NOMO-1 treated with DMSO at 0.1 percent for 48 hours (cell line): ENCODE measurements around the gene KDELR1.
A peak's percentile ranks its signal among the peaks of the same experiment; 100 is the strongest.
"Not testable (repeated sequence)": the region's sequence is repeated elsewhere in the genome, so short reads cannot be mapped to it uniquely, and the experiment has no call there.

ENCODE experiments used
- DNase-seq: peaks from one replicate; lab custom pipeline; 2025; ENCODE audit not compliant: unreplicated experiment; lab: John Stamatoyannopoulos, UW

The KDELR1 gene

DNA sequence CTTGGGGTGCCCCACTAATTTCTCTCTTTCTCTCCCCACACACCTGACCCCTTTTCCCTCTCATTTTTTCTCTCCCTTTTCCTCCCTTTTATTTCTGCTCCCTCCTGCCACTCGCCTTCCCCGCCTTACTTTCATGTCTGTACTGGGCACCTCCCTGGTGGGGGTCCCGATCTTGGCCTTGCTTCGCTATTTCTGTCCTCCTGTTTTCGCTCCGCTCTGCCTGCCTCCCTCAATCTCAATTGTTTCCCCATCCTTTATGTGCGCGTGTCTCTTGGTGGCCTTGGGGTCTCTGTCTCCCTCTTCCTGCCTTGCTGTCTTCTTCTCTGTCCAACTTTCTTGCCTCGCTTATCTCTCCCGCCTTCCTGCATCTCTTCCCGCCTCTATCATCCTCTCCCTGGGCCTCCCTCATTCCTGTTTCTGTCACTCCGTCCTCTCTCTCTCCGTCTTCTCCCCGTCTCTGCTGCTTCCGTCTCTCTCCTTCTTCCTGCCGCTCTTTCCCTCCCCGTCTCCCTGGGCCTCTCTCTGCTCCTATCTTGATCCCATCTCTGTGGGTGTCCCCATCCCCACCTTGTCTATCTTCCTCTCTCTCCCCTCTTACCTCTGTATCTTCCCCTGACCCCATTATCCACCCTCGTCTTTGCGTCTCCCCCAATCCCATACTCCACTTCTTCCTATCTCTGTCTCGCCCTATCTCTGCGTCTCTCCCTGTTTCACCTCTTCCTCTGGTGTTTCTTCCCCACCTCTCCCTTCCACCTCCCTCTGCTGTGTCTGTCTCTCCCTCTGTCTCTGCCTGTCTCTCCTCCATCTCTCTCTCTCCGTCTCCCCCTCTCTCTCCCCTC is 6.1 kb upstream of the KDELR1 start:
- DNase-seq: no peak

DNA sequence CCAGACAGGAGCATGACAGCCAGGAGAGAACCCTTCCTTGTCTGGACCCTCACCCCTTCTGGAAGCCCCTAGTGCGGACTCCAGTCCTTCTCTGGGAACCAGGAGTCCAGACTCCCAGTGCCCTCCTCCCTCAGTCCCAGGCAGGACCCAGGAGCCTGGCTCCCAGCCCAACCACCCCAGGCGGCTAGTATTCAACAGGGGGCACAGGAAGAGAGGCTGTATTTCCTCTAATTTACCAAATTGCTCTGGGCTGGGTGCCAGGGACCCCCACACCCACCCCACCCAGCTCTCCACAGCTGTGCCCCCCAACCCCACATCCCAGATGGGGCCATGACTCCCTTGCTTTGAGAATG is 5.4 kb upstream of the KDELR1 start:
- DNase-seq: no peak

DNA sequence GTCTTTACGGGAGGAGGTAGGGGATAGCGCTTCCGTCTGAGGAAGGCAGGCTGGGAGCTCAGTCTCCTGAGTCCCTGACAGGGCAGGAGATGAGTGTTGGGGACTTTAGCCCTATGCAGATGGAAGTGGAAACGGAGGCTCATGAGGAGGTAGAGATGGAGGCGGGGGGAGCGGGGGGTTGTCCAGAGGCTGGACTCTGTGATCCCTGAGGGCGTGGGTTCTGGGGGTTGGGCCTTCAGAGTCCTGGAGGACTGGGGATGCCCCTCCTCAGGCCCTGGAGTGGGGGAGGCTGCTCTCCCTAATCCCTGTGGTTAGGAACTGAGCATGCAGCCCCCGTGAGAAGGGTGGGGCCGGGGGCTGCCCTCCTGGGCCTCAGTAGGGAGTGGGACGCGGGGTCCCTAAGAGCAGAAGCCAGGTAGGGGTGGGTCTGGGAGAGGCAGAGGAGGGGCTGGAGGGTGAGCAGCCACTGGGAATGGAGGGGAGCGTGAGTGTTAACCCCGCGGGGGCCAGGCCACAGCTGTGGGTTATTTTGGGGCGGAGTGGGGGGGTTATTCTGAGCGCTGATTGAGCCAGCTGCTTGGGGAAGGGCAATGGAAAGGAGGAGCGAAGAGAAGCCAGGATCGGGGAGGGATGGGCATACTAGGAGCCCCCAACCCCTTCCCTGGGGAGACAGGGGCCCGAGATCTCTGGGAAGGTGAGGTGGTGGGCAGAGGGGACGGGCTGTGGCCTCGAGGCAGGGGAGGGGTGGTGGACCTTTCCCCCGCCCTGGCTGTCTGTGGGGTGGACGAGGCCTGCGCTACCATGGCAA is 4.9 kb upstream of the KDELR1 start:
- no peak for DNase-seq

DNA sequence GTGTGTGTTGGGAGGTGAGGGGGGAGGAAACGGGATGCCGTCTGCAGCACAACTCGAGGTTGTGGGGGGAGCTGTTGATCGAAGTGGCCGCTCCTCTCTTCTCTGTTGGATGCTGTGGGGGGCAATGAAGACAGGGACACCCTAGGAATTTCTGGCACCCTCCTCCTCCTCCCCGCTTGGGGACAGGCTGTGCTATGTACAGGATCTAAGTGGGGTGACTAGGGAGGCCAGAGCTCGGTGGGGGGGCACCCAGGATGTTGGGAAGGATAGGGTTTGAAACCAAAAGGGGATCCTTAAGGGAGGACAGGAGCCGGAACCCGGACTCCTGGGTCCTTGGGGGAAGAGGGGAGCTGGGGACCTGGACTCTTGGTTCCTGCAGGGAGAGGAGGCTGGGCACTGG is 4.1 kb upstream of the KDELR1 start:
- no peak for DNase-seq

DNA sequence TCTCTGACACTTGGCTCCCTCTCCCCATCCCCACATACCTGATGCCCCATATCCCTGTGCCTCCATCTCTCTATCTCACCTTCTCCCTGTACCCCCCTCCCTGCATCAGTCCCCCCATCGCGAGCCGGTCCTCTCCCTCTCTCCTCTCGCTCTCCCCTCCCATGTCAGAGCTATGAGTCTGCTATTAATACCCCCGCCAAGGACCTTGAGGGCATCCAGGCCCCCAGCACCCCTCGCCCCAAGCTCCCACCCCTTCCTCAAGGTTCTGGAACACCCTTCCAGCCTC is 3.8 kb upstream of the KDELR1 start:
- DNase-seq: no peak

DNA sequence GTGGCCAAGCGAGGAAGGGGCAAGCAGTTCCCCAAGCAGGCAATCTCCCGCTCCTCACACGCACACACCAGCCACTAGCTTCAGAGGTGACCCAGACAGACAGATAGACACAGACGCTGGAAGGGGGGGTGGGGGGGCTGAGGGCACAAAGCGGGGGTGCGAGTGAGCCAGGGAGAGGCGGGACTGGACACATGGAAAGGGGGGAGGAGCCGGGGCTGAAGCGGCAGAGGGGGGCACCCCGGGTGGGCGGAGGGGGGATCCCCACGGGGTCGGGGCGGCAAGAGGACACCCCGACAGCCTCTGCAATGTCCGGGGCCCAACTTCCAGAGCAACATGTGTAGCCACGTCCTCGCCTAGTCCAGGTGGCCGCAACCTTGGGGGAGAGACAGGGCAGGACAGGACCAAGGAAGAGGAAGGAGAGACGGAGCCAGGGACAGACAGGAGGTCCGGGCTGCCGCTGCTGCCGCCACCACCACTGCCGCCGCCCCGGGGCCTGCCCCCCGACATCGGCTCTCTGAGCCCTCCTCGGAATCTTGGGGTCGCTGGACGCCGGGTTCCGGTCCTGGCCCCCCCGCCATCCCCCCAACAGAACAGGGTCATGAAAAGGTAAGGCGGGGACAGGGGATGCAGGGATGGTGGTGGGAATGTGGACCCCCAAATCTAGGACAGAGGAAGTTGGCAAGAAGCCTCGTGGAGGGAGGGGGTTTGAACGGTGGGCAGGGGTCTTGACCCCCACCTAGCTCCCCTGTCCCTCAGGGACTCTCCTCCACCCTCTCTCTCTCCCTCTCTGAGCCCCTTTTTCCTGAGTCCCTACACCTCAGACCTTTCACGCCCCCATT is 3.2 kb upstream of the KDELR1 start:
- DNase-seq: peak; percentile 6

DNA sequence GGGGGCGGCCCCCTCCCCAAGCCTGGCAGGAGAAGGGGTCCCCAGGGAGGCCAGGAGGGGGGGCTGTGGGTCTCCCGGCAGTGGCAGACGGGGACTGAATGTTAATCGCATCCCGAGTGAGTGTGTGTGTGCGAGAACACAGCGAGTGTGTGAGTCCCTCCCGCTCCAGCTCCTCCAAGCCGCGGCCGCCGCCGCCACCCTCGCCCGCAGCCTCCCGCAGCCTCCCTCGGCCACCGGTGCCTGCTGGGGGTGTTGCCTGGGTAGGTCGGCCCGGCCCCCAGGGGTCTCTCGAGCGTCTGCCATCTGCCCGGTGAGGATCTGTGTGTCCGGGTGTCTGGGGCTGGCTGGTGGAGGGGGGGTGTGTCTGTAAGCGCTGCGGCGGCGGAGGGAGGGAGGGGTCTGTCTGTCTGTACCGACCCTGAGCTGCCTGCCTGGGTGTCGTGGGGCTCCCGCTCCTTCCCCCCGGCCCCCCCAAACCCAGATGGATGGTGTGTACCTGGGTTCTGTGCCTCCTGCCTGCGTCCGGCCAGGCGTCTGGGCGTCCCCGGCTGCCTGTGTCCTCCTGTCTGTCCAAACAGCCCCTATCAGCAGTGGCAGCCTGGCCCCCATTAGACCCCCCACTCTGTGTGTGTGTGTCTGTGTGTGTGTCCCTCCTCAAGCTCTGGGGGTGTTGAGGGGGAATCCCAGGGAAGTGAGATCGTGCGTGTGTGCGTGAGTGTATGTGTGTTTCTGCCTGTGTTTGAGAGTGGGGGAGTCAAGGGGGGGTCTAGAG is 2.4 kb upstream of the KDELR1 start, which contains the start of gene GRIN2D:
Gene GRIN2D, plus strand, starts transcription at position 110 of the 772 bp plus-strand sequence. CDS start 4,725 bp downstream, outside the sequence.
- peak; percentile 25 for DNase-seq

DNA sequence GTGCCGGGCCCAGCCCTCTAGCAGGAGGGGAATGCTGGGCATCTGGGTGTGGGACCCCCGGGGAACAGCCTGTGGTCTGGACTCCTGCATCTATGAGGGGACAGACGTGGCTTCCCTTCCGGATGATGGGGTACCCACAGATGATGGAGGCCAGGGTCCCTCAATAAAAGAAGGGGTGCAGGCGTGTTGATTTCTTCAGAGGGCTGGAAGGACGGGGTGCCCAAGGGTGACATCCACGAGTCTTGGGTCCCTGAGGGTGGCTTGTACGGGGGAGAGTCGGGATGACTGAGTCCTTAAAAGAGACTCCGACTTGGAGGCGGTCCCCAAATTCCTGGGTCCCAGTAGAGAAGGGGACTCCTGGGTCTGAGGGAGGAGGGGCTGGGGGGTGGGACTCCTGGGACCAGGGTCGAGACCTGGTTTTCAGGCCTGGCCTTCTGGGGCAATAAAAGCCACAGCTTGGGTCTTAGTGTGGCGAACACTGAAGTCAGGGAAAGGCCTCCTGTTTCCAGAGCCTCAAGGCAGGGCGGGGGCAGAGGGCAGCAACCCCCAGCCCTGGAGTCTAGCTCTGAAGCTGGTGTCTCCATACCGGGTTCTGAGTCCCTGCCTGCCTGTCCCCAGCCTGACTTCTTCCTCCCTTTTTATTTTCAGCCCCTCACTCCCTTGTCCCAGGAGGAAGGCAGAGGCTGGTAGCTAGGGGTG is 1.7 kb upstream of the KDELR1 start:
- DNase-seq: no peak

DNA sequence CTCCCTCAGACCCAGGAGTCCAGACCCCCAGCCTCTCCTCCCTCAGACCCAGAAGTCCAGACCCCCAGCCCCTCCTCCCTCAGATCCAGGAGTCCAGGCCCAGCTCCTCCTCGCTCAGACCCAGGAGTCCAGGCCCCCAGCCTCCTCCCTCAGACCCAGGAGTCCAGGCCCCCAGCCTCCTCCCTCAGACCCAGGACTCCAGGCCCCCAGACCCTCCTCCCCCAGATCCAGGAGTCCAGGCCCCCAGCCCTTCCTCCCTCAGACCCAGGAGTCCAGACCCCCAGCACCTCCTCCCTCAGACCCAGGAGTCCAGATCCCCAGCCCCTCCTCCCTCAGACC is 624 bp upstream of the KDELR1 start:
- not testable (repeated sequence) for DNase-seq

DNA sequence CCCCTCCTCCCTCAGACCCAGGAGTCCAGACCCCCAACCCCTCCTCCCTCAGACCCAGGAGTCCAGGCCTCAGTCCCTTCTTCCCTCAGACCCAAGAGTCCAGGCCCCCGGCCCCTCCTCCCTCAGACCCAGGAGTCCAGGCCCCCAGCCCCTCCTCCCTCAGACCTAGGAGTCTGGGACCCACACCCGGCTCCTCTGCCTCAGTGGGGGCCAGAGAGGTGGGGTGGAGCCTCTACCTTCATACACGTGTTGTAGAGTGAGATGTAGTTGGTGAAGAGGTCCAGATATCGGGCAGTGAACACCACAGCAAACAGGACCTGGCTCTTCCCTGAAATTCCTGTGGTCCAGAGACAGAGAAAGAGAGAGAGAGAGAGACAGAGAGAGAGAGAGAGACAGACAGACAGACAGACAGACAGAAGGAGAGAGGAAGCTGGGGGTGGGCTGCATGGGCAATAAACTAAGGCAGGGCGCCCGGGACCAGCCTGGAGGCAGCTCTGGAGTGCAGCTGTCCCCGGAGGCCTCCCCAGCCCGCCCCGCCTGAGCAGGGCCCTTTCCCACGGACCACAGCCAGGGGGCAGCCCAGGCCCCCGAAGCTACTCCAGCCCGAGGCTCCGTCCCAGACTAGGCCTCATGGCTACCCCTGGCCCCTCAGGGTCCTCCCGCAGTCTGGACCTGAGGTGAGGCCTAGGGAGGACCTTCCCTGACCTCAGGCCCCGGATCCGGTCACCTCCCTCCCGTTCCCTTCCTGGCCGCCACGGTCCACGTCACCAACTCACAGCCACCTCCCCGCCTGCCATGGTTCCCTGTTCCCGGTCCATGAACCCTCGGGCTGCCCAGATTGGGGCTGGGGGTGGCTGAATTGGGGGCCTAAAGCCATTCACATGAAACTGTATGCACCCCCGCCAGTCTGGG is 907 bp downstream of the KDELR1 start:
- DNase-seq: peak; percentile 67

DNA sequence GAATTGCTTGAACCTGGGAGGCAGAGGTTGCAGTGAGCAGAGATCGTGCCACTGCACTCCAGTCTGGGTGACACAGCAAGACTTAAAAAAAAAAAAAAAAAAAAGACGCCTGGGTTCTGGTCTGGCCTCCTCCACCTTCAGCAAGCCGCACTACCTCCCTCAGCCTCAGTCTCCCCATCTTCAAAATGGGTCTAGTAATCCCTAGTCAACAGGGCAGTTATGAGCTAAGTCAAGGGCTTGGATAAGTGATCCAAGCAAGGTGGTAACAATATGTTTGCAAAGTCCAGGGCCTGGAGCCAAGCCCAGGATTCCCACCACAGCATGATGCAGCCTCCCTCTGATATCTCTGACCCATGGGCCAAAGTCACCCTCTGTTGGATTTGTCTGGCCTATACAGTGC is 4.4 kb downstream of the KDELR1 start:
- DNase-seq: no peak

DNA sequence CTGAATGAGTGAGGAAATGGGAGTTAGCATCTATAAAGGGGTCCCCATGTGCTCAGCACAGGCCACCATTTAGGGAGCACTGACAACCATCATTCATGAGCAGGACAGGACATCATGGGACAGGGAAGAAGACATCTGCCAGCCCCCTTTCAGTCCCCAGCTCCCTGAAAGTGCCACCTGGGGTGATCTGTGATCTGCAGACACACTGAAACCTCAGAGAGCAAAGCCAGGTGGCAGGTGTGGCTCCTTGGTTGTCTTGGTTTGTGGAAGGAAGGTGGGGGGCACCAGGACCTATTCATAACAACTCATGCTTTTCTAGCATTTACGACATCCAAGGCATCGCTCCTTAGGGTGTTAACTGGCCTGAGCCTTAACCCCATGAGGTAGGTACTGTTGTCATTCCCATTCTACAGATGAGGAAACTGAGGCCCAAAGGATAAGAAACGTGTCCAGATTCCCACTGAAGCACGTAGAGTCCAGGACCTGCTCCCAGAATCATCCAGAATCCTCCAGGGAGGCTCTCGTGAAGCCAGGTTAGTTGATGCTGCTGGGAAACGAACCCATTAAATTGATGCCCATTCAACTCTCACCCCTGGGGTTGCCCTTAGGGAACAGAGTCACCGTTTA is 5.8 kb downstream of the KDELR1 start:
- no peak for DNase-seq

DNA sequence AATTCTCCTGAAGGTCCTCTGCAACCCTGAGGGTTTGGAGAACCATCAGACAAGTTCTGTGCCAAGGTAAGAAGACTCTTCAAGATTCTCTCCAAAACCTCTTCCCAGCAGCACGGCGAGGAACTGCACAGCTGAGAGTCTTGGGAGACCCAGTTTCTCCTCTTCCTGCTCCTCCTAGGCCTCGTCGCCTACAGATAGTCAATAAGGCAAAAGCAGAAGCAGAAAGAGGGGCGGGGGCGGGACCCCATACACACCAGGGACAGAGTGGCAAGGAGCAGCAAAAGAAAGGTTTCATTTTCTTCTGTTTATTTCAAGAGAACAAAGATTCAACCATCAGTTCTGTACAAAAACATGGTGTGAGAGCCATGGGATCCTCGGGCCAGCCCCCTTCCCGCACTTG is 9.1 kb downstream of the KDELR1 start:
- DNase-seq: no peak

DNA sequence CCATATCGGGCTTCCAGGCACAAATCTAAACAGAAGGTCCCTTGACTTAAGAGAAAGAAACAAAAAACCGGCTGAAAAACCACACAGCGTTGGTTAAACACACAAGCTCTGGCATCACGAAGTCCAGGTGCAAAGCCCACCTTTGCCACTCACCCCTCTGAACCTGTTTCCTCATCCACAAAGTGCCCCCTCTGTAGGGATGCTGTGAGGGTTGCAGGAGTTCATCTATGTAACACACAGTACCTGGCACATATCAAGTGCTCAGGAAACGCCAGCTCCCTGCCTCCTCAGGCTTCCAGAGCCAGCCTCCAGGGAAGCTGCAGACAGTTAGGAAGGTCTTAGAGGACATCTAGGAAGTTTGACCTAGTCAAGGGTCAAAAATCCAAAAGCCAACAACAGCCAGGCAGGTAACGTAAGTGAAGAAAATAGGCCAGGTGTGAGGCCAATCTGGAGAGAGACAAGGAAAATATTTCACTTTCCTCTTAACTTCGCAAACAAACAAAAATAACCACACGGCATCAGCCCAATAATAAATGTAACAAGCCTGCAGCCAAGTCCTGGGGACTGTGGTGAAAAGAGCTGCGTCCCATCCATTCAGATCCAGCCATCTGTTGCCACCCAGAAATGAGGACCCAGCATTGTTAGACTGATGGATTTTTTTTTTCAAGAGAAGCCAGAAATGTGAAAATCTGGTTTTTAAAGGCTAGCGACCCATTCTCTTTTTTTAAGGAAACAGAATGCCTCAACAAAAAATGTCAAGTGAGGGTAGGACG is 10.0 kb downstream of the KDELR1 start:
- no peak for DNase-seq

DNA sequence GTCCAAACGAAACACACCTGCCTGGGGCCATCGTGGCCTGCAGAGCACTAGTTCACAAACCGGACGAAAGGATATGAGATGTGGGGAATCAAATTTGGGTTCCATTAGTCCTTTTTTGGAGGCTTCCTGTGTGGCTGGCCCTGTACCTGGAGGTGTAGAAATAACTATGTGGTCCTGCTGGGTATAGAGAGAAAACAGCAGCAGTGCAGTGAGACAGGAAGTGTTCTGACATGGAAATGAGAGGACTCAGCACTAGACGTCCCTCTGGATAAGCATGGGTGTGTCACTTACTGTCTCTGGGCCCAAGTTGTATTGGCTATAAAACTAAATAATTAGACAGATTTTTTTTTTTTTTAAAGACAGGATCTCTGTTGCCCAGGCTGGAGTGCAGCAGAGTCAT is 12.3 kb downstream of the KDELR1 start:
- DNase-seq: no peak

DNA sequence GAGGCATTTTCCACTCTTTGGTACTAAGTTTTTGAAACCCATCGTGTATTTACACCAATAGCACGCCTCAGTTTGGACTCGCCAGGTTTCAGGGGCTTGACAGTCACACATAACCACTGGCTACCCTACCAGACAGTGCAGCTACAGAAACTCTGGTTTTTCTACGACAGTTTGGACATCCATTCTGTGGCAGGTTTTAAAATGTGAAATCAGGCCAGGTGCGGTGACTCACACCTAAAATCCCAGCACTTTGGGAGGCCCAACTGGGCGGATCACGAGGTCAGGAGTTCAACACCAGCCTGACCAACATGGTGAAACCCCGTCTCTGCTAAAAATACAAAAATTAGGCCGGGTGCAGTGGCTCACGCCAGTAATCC is 13.2 kb downstream of the KDELR1 start:
- no peak for DNase-seq

DNA sequence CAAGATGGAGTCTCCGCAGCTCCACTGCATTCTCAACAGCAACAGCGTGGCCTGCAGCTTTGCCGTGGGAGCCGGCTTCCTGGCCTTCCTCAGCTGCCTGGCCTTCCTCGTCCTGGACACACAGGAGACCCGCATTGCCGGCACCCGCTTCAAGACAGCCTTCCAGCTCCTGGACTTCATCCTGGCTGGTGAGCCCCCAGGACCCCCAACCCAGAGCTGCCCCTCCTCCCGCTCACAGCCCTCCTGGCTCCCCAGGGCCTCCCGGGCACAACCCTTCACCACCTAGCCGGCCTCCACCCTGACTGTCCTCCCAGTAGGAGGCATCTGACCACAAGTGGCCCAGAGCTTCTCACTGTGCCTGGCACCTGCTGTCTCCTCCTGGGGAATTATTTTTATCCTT is 17.8 kb downstream of the KDELR1 start:
- no peak for DNase-seq

DNA sequence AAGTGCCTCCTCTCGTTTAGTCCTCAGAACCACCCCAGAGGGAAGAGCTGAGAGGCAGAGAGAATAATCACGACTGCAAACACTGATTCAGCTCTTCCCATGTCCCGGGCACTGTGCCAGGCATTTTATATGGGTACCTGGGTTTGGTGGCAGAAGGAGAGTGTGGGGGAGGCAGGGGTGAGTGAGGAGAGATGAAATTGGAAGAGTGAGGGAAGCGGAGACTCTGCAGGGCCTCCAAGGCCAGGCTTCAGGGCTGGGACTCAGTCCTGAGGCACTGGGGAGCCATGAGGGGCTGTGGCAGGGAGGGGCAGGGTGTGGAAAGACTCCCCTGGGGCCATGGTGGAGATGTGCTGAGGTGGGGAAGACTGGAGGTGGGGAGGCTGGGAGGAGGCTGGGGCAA is 18.4 kb downstream of the KDELR1 start:
- DNase-seq: no peak
